ENCODE results near the gene AGMAT. TPM values are rescaled to one million over a fixed set of nuclear protein-coding genes. Genes with fewer than 3 reads are reported as not detected.

AGMAT gene
- 0.11 TPM for total RNA-seq
- long read RNA-seq: 0 reads

DNA sequence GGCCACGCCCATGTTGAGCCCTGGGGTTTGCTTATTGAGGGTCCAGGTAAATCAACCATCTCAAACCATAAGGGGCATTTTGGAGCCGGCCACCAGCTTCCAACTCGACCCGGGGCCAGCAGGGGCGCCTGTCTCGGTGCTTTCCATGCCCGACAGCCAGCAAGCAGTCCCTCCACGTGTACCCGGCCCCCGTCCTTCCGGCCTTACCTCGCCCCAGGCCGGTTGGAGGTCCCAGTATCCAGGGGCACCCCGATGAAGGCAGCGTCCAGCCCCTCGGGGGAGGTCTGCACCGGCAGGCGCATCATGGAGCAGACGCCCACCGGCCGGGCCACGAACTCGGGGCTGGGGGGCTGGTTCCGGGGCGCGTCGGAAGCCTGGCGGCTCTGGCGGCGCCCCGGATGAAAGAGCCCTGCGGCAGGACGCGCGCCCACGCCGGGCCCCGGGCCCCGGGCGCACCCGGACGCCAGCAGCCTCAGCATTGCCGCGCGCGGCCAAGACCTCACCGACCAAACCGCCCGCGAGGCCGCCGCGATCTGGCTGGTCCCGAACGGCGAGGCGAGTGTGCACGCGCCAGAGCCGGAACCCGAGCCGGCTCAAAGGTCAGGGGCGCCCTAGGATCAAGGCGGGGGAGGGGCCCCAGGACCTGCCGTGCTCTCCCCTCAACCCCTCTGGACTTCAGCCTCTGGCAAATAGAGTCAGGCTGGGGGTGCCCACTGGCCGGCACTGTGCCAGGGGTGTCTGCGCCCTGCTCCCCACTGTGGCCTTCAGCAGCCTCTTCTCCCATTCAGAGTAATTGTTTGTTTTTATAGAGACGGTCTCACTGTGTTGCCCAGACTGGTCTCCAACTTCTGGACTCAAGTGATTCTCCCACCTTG, at the start of gene AGMAT:
AGMAT (minus strand) TSS at position 563 of the 875 bp plus-strand sequence; CDS start at position 479, 84 bp downstream.
- DNase-seq (peak; percentile 50), ATAC-seq (ENCODE audit: poor library complexity) (peak; percentile 63)
- intact Hi-C loops (cut with DNase I): no loop called here

DNA sequence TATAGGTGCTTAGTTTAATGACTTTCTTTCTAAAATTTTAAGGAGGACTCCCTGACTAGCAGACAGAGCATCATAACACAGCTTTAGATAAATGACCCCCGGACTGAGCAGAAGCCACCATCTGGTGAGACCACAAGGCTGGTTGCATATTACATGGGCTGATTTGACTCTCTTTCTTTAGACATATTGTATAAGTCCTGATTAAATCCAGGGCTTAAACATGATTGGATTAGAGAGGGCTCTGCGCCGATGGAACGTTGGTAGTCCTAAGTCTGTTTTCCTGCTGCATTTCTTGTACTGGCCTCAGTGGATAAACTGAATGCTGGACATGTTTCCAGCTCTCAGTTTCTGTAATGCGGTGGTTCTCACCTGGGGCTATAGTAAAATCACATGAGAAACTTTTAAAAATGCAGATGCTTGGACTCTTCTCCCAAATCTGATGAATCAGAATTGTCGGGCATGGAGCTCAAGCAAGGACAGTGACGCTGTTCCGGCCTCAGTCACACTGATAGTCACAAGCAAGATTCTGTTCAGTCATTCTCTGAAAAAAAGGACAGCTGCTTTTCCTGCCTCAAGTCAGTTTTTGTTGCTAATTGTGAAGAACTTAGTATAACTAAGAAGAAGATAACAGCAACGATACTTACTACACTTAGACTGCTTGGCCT, 49.0 kb upstream of the AGMAT start:
- ATAC-seq (ENCODE audit: poor library complexity) (no peak), DNase-seq (no peak)

GRCh38 chr1:15628003-15628402, 43.2 kb upstream of the AGMAT start:
- intact Hi-C loops (cut with DNase I): no loop called here
- no peak for DNase-seq
- no peak for ATAC-seq (ENCODE audit: poor library complexity)

More for the DNA sequence above, 49.0 kb upstream of the AGMAT start:
- intact Hi-C loops (cut with DNase I): no loop called here

- ATAC-seq (ENCODE audit: poor library complexity) (peak; percentile 45), DNase-seq (no peak)
- intact Hi-C loops (cut with DNase I): no loop called here
These were observed 42.6 kb upstream of the AGMAT start for GRCh38 chr1:15627343-15627988.

GRCh38 chr1:15626269-15626950, 41.6 kb upstream of the AGMAT start:
- intact Hi-C loops (cut with DNase I): no loop called here
- ATAC-seq (ENCODE audit: poor library complexity): no peak
- DNase-seq: no peak

- ATAC-seq (ENCODE audit: poor library complexity) (no peak), DNase-seq (no peak)
- intact Hi-C loops (cut with DNase I): no loop called here
These were observed 40.4 kb upstream of the AGMAT start for GRCh38 chr1:15625056-15625917.

GRCh38 chr1:15624133-15624714, 39.4 kb upstream of the AGMAT start:
- ATAC-seq (ENCODE audit: poor library complexity) (no peak), DNase-seq (no peak)
- intact Hi-C loops (cut with DNase I): no loop called here

- DNase-seq (no peak), ATAC-seq (ENCODE audit: poor library complexity) (no peak)
- intact Hi-C loops (cut with DNase I): no loop called here
These were observed 38.6 kb upstream of the AGMAT start for GRCh38 chr1:15623435-15623834.

GRCh38 chr1:15622712-15623373, 38.0 kb upstream of the AGMAT start:
- intact Hi-C loops (cut with DNase I): no loop called here
- ATAC-seq (ENCODE audit: poor library complexity) (no peak), DNase-seq (no peak)

GRCh38 chr1:15621975-15622374, 37.1 kb upstream of the AGMAT start:
- DNase-seq (no peak), ATAC-seq (ENCODE audit: poor library complexity) (no peak)
- intact Hi-C loops (cut with DNase I): no loop called here

- DNase-seq (no peak), ATAC-seq (ENCODE audit: poor library complexity) (no peak)
These were observed 36.2 kb upstream of the AGMAT start for GRCh38 chr1:15620902-15621682.

DNA sequence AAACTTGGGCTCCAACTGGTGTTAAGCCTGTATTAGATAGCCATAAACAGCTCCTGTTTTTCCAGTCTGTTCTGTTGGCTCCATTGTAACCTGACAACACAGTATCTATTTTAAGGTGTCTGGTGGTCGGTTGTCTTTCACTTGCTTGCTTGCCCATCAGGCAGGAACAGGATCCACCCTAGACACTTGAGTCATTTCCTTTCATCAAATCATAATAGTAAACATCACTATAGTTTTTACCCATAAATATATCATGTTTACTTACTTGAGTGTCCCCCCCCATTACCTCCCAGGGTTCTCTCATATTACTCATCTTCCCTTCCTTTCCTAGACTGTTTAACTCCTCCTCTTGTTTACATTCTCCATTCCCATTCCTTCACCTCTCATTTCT, 35.3 kb upstream of the AGMAT start:
- intact Hi-C loops (cut with DNase I): no loop called here
- DNase-seq: no peak
- no peak for ATAC-seq (ENCODE audit: poor library complexity)

More at GRCh38 chr1:15620902-15621682, 36.2 kb upstream of the AGMAT start:
- intact Hi-C loops (cut with DNase I): no loop called here

- DNase-seq: no peak
- ATAC-seq (ENCODE audit: poor library complexity): no peak
- intact Hi-C loops (cut with DNase I): loop anchor here (10.0 kb wide), 1 partner anchor 66 kb away; the partner anchor contains the start of gene PLEKHM2
These were observed 34.0 kb upstream of the AGMAT start for GRCh38 chr1:15618655-15619525.

DNA sequence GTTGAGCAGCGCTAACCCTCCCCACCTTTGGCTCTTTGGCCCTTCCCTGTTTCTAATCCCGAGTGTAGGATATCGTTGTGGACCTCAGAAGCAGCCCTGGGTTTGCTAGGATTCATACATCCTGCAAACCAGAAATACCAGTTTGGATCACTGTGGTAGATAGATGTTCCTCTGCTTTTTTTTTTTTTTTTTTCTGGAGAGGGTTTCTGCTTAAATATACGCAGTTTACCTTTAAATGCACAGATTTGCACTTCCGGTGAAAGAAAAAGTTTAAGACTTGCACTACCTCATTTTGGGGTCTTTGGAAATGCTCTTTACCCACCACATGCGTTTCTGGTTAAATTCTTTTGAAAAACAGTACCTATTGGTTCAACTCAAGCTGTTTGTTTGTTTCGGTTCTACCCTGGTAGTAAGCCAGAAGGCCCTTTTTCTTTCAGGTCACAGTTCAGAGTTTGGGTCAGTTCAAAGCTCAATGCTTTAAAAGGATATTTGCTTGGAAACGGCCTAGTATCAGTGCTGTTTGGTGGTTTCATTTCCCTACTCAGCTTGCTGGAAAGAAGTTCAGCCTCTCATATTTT, 33.3 kb upstream of the AGMAT start:
- DNase-seq (no peak), ATAC-seq (ENCODE audit: poor library complexity) (no peak)
- intact Hi-C loops (cut with DNase I): loop anchor here (10.0 kb wide), 1 partner anchor 67 kb away; the partner anchor contains the start of gene PLEKHM2
